HCT116 (cell line): ENCODE results near the gene MAU2. TPM values are rescaled to one million over a fixed set of nuclear protein-coding genes. Genes with fewer than 3 reads are reported as not detected.

ENCODE experiments used
- ATAC-seq: fragments of 200-7000 bp; cut with Tn5 transposase; 2 replicates; pipeline ENCODE4 v1.9.1; 2020; ENCODE audit warnings: mild to moderate bottlenecking, moderate library complexity
- BruUV-seq: library from RNA; stranded (reverse); fragments of 400-500 nt; replicated peaks from 2 replicates; lab custom pipeline; 2021; lab: Mats Ljungman, UMichigan
- CTCF ChIA-PET: fragments of 300-600 bp; sonication (Branson Sonifier 250); formaldehyde crosslinking; loops from one replicate; lab custom pipeline; 2021; ENCODE audit warnings: antibody characterized with exemption; lab: Charles Lee
- POLR2A ChIA-PET: fragments of 300-600, 350-600 bp; sonication (Branson Sonifier 250); formaldehyde crosslinking; loops from one replicate; lab custom pipeline; 2021; ENCODE audit warnings: antibody characterized with exemption; lab: Charles Lee
- RAD21 ChIA-PET, 2 experiments: fragments of 300-600 bp; sonication (Branson Sonifier 250); formaldehyde crosslinking; loops; one replicate each; lab custom pipeline; 2023; ENCODE audit warnings: low total read pairs in 2 of 2; ENCODE audit not compliant: uncharacterized antibody in 2 of 2, unreplicated experiment in 2 of 2, low non-redundant PET in 1 of 2; lab: Charles Lee
- DNase-seq: peaks from one replicate; pipeline ENCODE4 v3.0.0-alpha.2; 2010; ENCODE audit warnings: low read depth, low spot score
- H2AFZ ChIP-seq: fragments of 200-600 bp; shearing (Covaris generic), sonication (generic); 2 replicates; pipeline ENCODE4 v1.6.1; 2017; ENCODE audit warnings: low read depth, mixed run types, mixed read lengths, antibody characterized with exemption, low read length; ENCODE audit not compliant: poor library complexity, severe bottlenecking
- H3K27ac ChIP-seq: 2 replicates; pipeline ENCODE4 v1.5.1; 2012; ENCODE audit warnings: low read depth, low read length
- H3K27me3 ChIP-seq: fragments of 200-600 bp; sonication (generic); 2 replicates; pipeline ENCODE4 v1.6.1; 2016; ENCODE audit warnings: mixed run types, low read length, mixed read lengths; ENCODE audit not compliant: insufficient read depth
- H3K36me3 ChIP-seq, 2 experiments: fragments of 200-500 bp in 1 of 2; fragments of 200-600 bp in 1 of 2; sonication (Bioruptor generic) in 1 of 2; sonication (generic) in 1 of 2; 2 replicates each; pipeline versions ENCODE4 v1.5.1 to v1.6.1; 2014 to 2016; ENCODE audit warnings: low read length in 2 of 2, inconsistent platforms in 1 of 2, mixed read lengths in 1 of 2, mixed run types in 1 of 2; ENCODE audit not compliant: insufficient read depth in 2 of 2, control insufficient read depth in 1 of 2
- H3K4me1 ChIP-seq, 2 experiments: fragments of 200-600 bp in 1 of 2; sonication (generic) in 1 of 2; 2 replicates each; pipeline versions ENCODE4 v1.5.1 to v1.6.1; 2012 to 2017; ENCODE audit warnings: low read length in 2 of 2, inconsistent platforms in 1 of 2, mild to moderate bottlenecking in 1 of 2, mixed read lengths in 1 of 2, mixed run types in 1 of 2, moderate library complexity in 1 of 2; ENCODE audit not compliant: insufficient read depth in 2 of 2, control insufficient read depth in 1 of 2
- H3K4me2 ChIP-seq: fragments of 200-600 bp; sonication (generic); 2 replicates; pipeline ENCODE4 v1.6.1; 2017; ENCODE audit warnings: mixed run types, low read length, mixed read lengths
- H3K4me3 ChIP-seq, 2 experiments: fragments of 200-600 bp in 1 of 2; sonication (generic) in 1 of 2; replicated peaks in 1 of 2; 2 replicates each; pipeline ENCODE4 v1.5.1; 2011 to 2016; ENCODE audit warnings: low read length in 2 of 2, control low read depth in 1 of 2, low read depth in 1 of 2, mild to moderate bottlenecking in 1 of 2, mixed read lengths in 1 of 2, mixed run types in 1 of 2
- H3K79me2 ChIP-seq: fragments of 200-600 bp; sonication (generic); 2 replicates; pipeline ENCODE4 v1.6.1; 2017; ENCODE audit warnings: mild to moderate bottlenecking, mixed run types, low read length, moderate library complexity, mixed read lengths; ENCODE audit not compliant: insufficient read depth
- H3K9ac ChIP-seq: fragments of 200-600 bp; sonication (generic); 2 replicates; pipeline ENCODE4 v1.6.1; 2016; ENCODE audit warnings: low read length, mixed read lengths
- H3K9me2 ChIP-seq: fragments of 200-600 bp; sonication (generic), shearing (Covaris generic); 2 replicates; pipeline ENCODE4 v1.6.1; 2017; ENCODE audit warnings: mixed run types, mild to moderate bottlenecking, moderate library complexity; ENCODE audit not compliant: insufficient read depth
- H3K9me3 ChIP-seq, 2 experiments: fragments of 200-500 bp in 1 of 2; fragments of 200-600 bp in 1 of 2; sonication (Bioruptor generic) in 1 of 2; sonication (generic) in 1 of 2; 2 replicates each; pipeline ENCODE4 v1.6.1; 2014 to 2017; ENCODE audit warnings: low read length in 2 of 2, mixed read lengths in 2 of 2, inconsistent platforms in 1 of 2, low read depth in 1 of 2, mild to moderate bottlenecking in 1 of 2, mixed run types in 1 of 2, moderate library complexity in 1 of 2; ENCODE audit not compliant: control insufficient read depth in 1 of 2, insufficient read depth in 1 of 2
- H4K20me1 ChIP-seq: fragments of 200-600 bp; sonication (generic), shearing (Covaris generic); 2 replicates; pipeline ENCODE4 v1.6.1; 2017; ENCODE audit warnings: mixed run types, mild to moderate bottlenecking, moderate library complexity; ENCODE audit not compliant: insufficient read depth
- ATF3 ChIP-seq: IDR thresholded peaks from 2 replicates; pipeline ENCODE4 v1.6.1; 2012
- CBX3 ChIP-seq: IDR thresholded peaks from 2 replicates; pipeline ENCODE4 v1.6.1; 2012; ENCODE audit warnings: low read depth
- CEBPB ChIP-seq: IDR thresholded peaks from 2 replicates; pipeline ENCODE4 v1.6.1; 2012; ENCODE audit warnings: low read depth
- CTCF ChIP-seq, 3 experiments: fragments of 200-600 bp in 1 of 3; sonication (generic) in 1 of 3; IDR thresholded peaks in 2 of 3; conservative IDR thresholded peaks in 1 of 3; 2 replicates each; pipeline ENCODE4 v1.5.1; 2012 to 2017; ENCODE audit warnings: low read depth in 2 of 3, low read length in 2 of 3, antibody characterized with exemption in 1 of 3, borderline replicate concordance in 1 of 3, control low read depth in 1 of 3, mild to moderate bottlenecking in 1 of 3, mixed read lengths in 1 of 3, mixed run types in 1 of 3, moderate library complexity in 1 of 3; ENCODE audit not compliant: insufficient read depth in 1 of 3
- EGR1 ChIP-seq: IDR thresholded peaks from 2 replicates; pipeline ENCODE4 v1.6.1; 2012; ENCODE audit warnings: low read depth
- EZH2 ChIP-seq: fragments of 200-600 bp; sonication (generic); IDR thresholded peaks from 2 replicates; pipeline ENCODE4 v1.6.1; 2017; ENCODE audit warnings: antibody characterized with exemption, mixed run types
- FOSL1 ChIP-seq: IDR thresholded peaks from 2 replicates; pipeline ENCODE4 v1.6.1; 2012; ENCODE audit warnings: low read depth
- POLR2A ChIP-seq: IDR thresholded peaks from 2 replicates; pipeline ENCODE4 v1.7.0; 2011; ENCODE audit warnings: borderline replicate concordance; ENCODE audit not compliant: insufficient read depth, insufficient read length; ENCODE audit errors: extremely low read depth
- POLR2AphosphoS5 ChIP-seq: IDR thresholded peaks from 2 replicates; pipeline ENCODE4 v1.6.1; 2011; ENCODE audit warnings: mild to moderate bottlenecking, low read depth, low read length, moderate library complexity
- RAD21 ChIP-seq: IDR thresholded peaks from 2 replicates; pipeline ENCODE4 v1.6.1; 2012; ENCODE audit warnings: low read depth, mild to moderate bottlenecking
- SIN3A ChIP-seq: IDR thresholded peaks from 2 replicates; pipeline ENCODE4 v1.6.1; 2012; ENCODE audit warnings: low read depth
- SP1 ChIP-seq: IDR thresholded peaks from 2 replicates; pipeline ENCODE4 v1.6.1; 2012; ENCODE audit warnings: low read depth
- TCF7L2 ChIP-seq: IDR thresholded peaks from 2 replicates; pipeline ENCODE4 v1.7.0; 2011; ENCODE audit warnings: borderline replicate concordance, inconsistent platforms; ENCODE audit not compliant: insufficient read depth, insufficient read length; ENCODE audit errors: extremely low read depth
- ZFX ChIP-seq: fragments of 450-650 bp; IDR thresholded peaks from 2 replicates; pipeline ENCODE4 v1.6.1; 2017
- ZNF274 ChIP-seq: fragments of 200-500 bp; sonication (Bioruptor generic); IDR thresholded peaks from 2 replicates; pipeline ENCODE4 v1.6.1; 2014; ENCODE audit warnings: mild to moderate bottlenecking, low read depth, low read length, inconsistent platforms
- intact Hi-C: fragments of 100-400 bp; cut with micrococcal nuclease; formaldehyde crosslinking; loops from 2 replicates; pipeline ENCODE4 v1.10.0; 2022
- total RNA-seq: library from RNA; stranded (reverse); gene quantifications from one replicate; pipeline ENCODE4 v1.2.1, GENCODE V29; 2021; ENCODE audit not compliant: unreplicated experiment
- TF ChIP-seq, protein P1 (sequence below): IDR thresholded peaks from 2 replicates; pipeline ENCODE4 v1.6.1; 2012; ENCODE audit warnings: low read depth
- TF ChIP-seq, protein P2 (sequence below): IDR thresholded peaks from 2 replicates; pipeline ENCODE4 v1.6.1; 2011; ENCODE audit warnings: mild to moderate bottlenecking, low read length, moderate library complexity; ENCODE audit not compliant: insufficient replicate concordance; ENCODE audit errors: extremely low read depth
- TF ChIP-seq, protein P3 (sequence below): IDR thresholded peaks from 2 replicates; pipeline ENCODE4 v1.6.1; 2012

MAU2 gene
- total RNA-seq, 1 experiment from 2014 or later, result 36.2 TPM

GRCh38 chr19:19316082-19316481, 4.5 kb upstream of the MAU2 start:
- Histone ChIP-seq H3K27me3 (no peaks in the 10 kb centered on the region), H3K9me2 (no peaks in the 10 kb centered on the region), H3K4me2 (no peak overlapping the region), H3K79me2 (peaks cover 57% of the 10 kb centered on the region), H3K4me3 (no peak overlapping the region), H3K9ac (no peak overlapping the region), H3K9me3 (no peaks in the 10 kb centered on the region), H3K36me3 (peaks cover 10 to 22% of the 10 kb centered on the region in 2 experiments; a peak in 3 of 4 replicates), H3K4me1 (peaks cover 9 to 12% of the 10 kb centered on the region in 2 experiments), H2AFZ (no peak overlapping the region), H4K20me1 (no peaks in the 10 kb centered on the region), H3K27ac (no peak overlapping the region)
- no TSS peak for BruUV-seq
- ChIA-PET POLR2A (no interaction called here), RAD21 (no interaction called here), CTCF (no interaction called here)
- intact Hi-C loops, result no loop called here
- no peak for TF ChIP-seq CTCF (IDR thresholded peaks at IDR 0.05 in 2 of 3, conservative IDR thresholded peaks at IDR 0.05 in 1 of 3; ENCODE audit: borderline replicate concordance in 1 of 3, insufficient read depth in 1 of 3, low read depth in 2 of 3, low read length in 2 of 3)
- TF ChIP-seq, protein P1, sequence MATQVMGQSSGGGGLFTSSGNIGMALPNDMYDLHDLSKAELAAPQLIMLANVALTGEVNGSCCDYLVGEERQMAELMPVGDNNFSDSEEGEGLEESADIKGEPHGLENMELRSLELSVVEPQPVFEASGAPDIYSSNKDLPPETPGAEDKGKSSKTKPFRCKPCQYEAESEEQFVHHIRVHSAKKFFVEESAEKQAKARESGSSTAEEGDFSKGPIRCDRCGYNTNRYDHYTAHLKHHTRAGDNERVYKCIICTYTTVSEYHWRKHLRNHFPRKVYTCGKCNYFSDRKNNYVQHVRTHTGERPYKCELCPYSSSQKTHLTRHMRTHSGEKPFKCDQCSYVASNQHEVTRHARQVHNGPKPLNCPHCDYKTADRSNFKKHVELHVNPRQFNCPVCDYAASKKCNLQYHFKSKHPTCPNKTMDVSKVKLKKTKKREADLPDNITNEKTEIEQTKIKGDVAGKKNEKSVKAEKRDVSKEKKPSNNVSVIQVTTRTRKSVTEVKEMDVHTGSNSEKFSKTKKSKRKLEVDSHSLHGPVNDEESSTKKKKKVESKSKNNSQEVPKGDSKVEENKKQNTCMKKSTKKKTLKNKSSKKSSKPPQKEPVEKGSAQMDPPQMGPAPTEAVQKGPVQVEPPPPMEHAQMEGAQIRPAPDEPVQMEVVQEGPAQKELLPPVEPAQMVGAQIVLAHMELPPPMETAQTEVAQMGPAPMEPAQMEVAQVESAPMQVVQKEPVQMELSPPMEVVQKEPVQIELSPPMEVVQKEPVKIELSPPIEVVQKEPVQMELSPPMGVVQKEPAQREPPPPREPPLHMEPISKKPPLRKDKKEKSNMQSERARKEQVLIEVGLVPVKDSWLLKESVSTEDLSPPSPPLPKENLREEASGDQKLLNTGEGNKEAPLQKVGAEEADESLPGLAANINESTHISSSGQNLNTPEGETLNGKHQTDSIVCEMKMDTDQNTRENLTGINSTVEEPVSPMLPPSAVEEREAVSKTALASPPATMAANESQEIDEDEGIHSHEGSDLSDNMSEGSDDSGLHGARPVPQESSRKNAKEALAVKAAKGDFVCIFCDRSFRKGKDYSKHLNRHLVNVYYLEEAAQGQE, result no peak
- no peak for TF ChIP-seq CBX3
- TF ChIP-seq, protein P2, sequence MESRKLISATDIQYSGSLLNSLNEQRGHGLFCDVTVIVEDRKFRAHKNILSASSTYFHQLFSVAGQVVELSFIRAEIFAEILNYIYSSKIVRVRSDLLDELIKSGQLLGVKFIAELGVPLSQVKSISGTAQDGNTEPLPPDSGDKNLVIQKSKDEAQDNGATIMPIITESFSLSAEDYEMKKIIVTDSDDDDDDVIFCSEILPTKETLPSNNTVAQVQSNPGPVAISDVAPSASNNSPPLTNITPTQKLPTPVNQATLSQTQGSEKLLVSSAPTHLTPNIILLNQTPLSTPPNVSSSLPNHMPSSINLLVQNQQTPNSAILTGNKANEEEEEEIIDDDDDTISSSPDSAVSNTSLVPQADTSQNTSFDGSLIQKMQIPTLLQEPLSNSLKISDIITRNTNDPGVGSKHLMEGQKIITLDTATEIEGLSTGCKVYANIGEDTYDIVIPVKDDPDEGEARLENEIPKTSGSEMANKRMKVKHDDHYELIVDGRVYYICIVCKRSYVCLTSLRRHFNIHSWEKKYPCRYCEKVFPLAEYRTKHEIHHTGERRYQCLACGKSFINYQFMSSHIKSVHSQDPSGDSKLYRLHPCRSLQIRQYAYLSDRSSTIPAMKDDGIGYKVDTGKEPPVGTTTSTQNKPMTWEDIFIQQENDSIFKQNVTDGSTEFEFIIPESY, result no peak
- TF ChIP-seq EGR1, result no peak
- no peak for TF ChIP-seq POLR2AphosphoS5
- TF ChIP-seq ATF3, result no peak
- no peak for TF ChIP-seq EZH2
- no peak for TF ChIP-seq SP1
- no peak for TF ChIP-seq ZFX
- no peak for TF ChIP-seq ZNF274
- TF ChIP-seq, protein P3, sequence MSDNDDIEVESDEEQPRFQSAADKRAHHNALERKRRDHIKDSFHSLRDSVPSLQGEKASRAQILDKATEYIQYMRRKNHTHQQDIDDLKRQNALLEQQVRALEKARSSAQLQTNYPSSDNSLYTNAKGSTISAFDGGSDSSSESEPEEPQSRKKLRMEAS, result no peak
- TF ChIP-seq CEBPB, result no peak
- no peak for TF ChIP-seq TCF7L2
- TF ChIP-seq RAD21, result no peak
- no peak for TF ChIP-seq POLR2A
- no peak for TF ChIP-seq SIN3A
- TF ChIP-seq FOSL1, result no peak
- no peak for ATAC-seq
- no peak for DNase-seq
